Measurements from ENCODE around the gene CEP164. TPM values are rescaled to one million over a fixed set of nuclear protein-coding genes. Genes with fewer than 3 reads are reported as not detected.

CEP164 gene
- total and polyA plus RNA-seq, 2 of the 4 experiments (the other 2 are of a cell fraction) = 23.3 to 26.9 TPM

- Histone ChIP-seq H2BK120ac (ENCODE audit: low read depth, low read length) (no peak overlapping the region), H3K14ac (replicated peaks; ENCODE audit: low read depth, low read length) (no peak overlapping the region), H3K18ac (ENCODE audit: low read depth, low read length) (no peak overlapping the region), H3K27ac (ENCODE audit: insufficient read depth, low read length) (no peak overlapping the region), H2BK5ac (ENCODE audit: low read depth, low read length, poor library complexity, severe bottlenecking) (no peak overlapping the region), H3K56ac (ENCODE audit: extremely low read depth, insufficient read depth, low read length) (no peak overlapping the region), H4K5ac (ENCODE audit: low read depth, low read length) (no peak overlapping the region), H2AK5ac (ENCODE audit: low read depth, low read length) (no peak overlapping the region), H4K91ac (ENCODE audit: insufficient read depth, low read depth, low read length) (no peak overlapping the region), H3K4me2 (ENCODE audit: low read depth, low read length) (no peak overlapping the region), H3K23ac (ENCODE audit: low read depth, low read length) (no peak overlapping the region), H3K9ac (ENCODE audit: low read depth, low read length) (no peak overlapping the region), H3K36me3 (ENCODE audit: control insufficient read depth, insufficient read depth, low read length) (no peaks in the 10 kb centered on the region), H2BK15ac (ENCODE audit: low read depth, low read length) (no peak overlapping the region), H3K9me3 (ENCODE audit: control insufficient read depth, insufficient read depth, low read length) (no peaks in the 10 kb centered on the region), H3K27me3 (ENCODE audit: control insufficient read depth, insufficient read depth, low read length) (peaks cover 26% of the 10 kb centered on the region), H3K79me1 (ENCODE audit: low read depth in 1 of 2, low read length in 2 of 2) (no peaks in the 10 kb centered on the region), H3K4me1 (ENCODE audit: control insufficient read depth, insufficient read depth, low read length) (no peaks in the 10 kb centered on the region), H2BK20ac (ENCODE audit: low read depth, low read length) (no peak overlapping the region), H4K20me1 (ENCODE audit: insufficient read depth, low read length) (no peaks in the 10 kb centered on the region), H2AFZ (replicated peaks; ENCODE audit: low read length, poor library complexity) (no peak overlapping the region), H2AK9ac (replicated peaks; ENCODE audit: low read depth, low read length, poor library complexity) (no peak overlapping the region), H4K8ac (ENCODE audit: low read depth in 2 of 2, low read length in 2 of 2) (no peak overlapping the region), H3K9me1 (ENCODE audit: insufficient read depth, low read length) (no peaks in the 10 kb centered on the region), H3K4me3 (ENCODE audit: insufficient read depth, low read depth, low read length) (no peak overlapping the region), H3K4ac (ENCODE audit: low read depth, low read length) (no peak overlapping the region)
- ChIA-PET POLR2A (ENCODE audit: unreplicated experiment) (no interaction called here), CTCF (no interaction called here)
- intact Hi-C loops (cut with micrococcal nuclease) = no loop called here
- TF ChIP-seq MXI1 (IDR thresholded peaks at IDR 0.05; ENCODE audit: borderline replicate concordance, low read depth, low read length) (no peak), CEBPB (IDR thresholded peaks at IDR 0.05; ENCODE audit: low read depth, low read length) (no peak), RFX5 (IDR thresholded peaks at IDR 0.05; ENCODE audit: low read depth, low read length) (no peak), SMC3 (IDR thresholded peaks at IDR 0.05; ENCODE audit: low read depth, low read length) (no peak), ELK1 (IDR thresholded peaks at IDR 0.05; ENCODE audit: borderline replicate concordance, low read depth, low read length) (no peak), USF2 (IDR thresholded peaks at IDR 0.05; ENCODE audit: low read depth, low read length) (no peak), MAFK (IDR thresholded peaks at IDR 0.05; ENCODE audit: low read depth, low read length) (no peak), CHD1 (IDR thresholded peaks at IDR 0.05; ENCODE audit: low read depth, low read length) (no peak), BHLHE40 (IDR thresholded peaks at IDR 0.05; ENCODE audit: low read depth, low read length) (no peak), FOS (IDR thresholded peaks at IDR 0.05; ENCODE audit: low read depth, low read length) (no peak), MAZ (IDR thresholded peaks at IDR 0.05; ENCODE audit: borderline replicate concordance, low read depth, low read length) (no peak), POLR2A (IDR thresholded peaks at IDR 0.05; ENCODE audit: low read depth, low read length) (no peak), RCOR1 (IDR thresholded peaks at IDR 0.05; ENCODE audit: insufficient replicate concordance, low read length) (no peak), CTCF (conservative IDR thresholded peaks at IDR 0.05; ENCODE audit: low read depth, low read length) (no peak), NFE2L2 (IDR thresholded peaks at IDR 0.05; ENCODE audit: low read depth, low read length) (no peak), RAD21 (IDR thresholded peaks at IDR 0.05; ENCODE audit: low read length) (no peak)
- in situ Hi-C loops (cut with MboI; ENCODE audit: low sequenced_read_pairs) = no loop called here
- BruUV-seq (replicated peaks) = no TSS peak
- no peak for DNase-seq
- WGBS, 2 experiments (ENCODE audit: extremely low coverage in 2 of 2, insufficient read length in 1 of 2) = 50 to 100% methylated on average over 1 of the region's 1 CpG
- dilution Hi-C loops (cut with HindIII; ENCODE audit: low sequenced_read_pairs, unreplicated experiment) = no loop called here
- ATAC-seq (ENCODE audit: low read depth) = no peak
These were observed 106.8 kb downstream of the CEP164 start for GRCh38 chr11:117434481-117434880.

Data from IMR-90 (cell line).